Activated CD8-positive, alpha-beta memory T cell treated with anti-CD3 and anti-CD28 coated beads for 24 hours (primary cell): ENCODE measurements around the gene PRPF40B.

Experiments used
- DNase-seq: peaks from one replicate; pipeline ENCODE4 v3.0.0-alpha.2; 2020

Gene PRPF40B

GRCh38 chr12:49689785-49690184, 66.4 kb downstream of the PRPF40B start:
- DNase-seq = no peak

GRCh38 chr12:49692851-49693250, 69.5 kb downstream of the PRPF40B start:
- DNase-seq = no peak

- no peak for DNase-seq
Measured at GRCh38 chr12:49693931-49694444, 70.6 kb downstream of the PRPF40B start.
